ENCODE measurements around the gene YBX3.

Gene YBX3

GRCh38 chr12:10719482-10719881 is 3.6 kb downstream of the YBX3 start:
- no peaks in the 10 kb centered on the region for H3F3A ChIP-seq (ENCODE audit: control insufficient read depth, insufficient read depth)
- peaks cover 10% of the 10 kb centered on the region for H3K27me3 ChIP-seq (ENCODE audit: control insufficient read depth, low read length)
- no peaks in the 10 kb centered on the region for H3K4me1 ChIP-seq (ENCODE audit: control insufficient read depth, low read length)
- 0 out of 2 replicates have a peak, but pooled peaks cover 5% of the 10 kb centered on the region for H3K9me3 ChIP-seq (ENCODE audit: control insufficient read depth, insufficient read depth, low read length)
- no peaks in the 10 kb centered on the region for H3K79me2 ChIP-seq (ENCODE audit: control insufficient read depth, low read length)
- H3K4me2 ChIP-seq (ENCODE audit: low read length): no peak overlapping the region
- H3K36me3 ChIP-seq (ENCODE audit: control insufficient read depth, low read length): no peaks in the 10 kb centered on the region
- no peaks in the 10 kb centered on the region for H4K20me1 ChIP-seq (ENCODE audit: control insufficient read depth, insufficient read depth, low read depth, low read length)
- no peak overlapping the region for H3K4me3 ChIP-seq (ENCODE audit: low read length)
- no peaks in the 10 kb centered on the region for H3K9me2 ChIP-seq (replicated peaks; ENCODE audit: control insufficient read depth, low read length)
- TF ChIP-seq, protein P1, sequence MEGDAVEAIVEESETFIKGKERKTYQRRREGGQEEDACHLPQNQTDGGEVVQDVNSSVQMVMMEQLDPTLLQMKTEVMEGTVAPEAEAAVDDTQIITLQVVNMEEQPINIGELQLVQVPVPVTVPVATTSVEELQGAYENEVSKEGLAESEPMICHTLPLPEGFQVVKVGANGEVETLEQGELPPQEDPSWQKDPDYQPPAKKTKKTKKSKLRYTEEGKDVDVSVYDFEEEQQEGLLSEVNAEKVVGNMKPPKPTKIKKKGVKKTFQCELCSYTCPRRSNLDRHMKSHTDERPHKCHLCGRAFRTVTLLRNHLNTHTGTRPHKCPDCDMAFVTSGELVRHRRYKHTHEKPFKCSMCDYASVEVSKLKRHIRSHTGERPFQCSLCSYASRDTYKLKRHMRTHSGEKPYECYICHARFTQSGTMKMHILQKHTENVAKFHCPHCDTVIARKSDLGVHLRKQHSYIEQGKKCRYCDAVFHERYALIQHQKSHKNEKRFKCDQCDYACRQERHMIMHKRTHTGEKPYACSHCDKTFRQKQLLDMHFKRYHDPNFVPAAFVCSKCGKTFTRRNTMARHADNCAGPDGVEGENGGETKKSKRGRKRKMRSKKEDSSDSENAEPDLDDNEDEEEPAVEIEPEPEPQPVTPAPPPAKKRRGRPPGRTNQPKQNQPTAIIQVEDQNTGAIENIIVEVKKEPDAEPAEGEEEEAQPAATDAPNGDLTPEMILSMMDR (IDR thresholded peaks at IDR 0.05; ENCODE audit: low read depth, low read length, poor library complexity, severe bottlenecking): no peak
- TF ChIP-seq EZH2phosphoT487 (IDR thresholded peaks at IDR 0.05; ENCODE audit: borderline replicate concordance, low read length): no peak
- no peak overlapping the region for H3K27ac ChIP-seq (ENCODE audit: low read depth, low read length)

DNA sequence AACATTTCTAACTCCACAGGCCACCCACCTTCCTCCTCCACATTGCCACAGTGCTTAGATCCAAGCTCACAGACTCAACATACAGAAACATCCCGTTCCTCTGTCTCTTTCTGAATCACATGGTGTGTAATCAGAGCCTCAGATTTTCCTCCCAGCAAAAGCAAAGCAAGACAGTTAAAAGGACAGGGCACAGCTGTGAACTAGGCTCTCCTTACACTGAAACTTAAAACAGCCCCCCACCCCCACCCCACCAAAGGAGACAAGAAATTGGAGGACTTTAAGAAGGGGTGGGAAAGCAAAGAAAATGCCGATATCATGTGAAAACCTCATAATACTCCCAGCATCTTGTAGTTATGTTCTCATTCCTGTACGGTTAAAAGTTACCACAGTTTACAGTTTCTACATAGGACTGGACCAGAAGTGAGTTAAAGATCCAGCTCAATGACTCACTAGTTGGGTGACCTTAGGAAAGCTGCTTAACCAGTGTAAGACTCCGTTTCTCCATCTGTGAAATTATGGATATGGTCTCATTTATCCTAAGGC is 4.8 kb downstream of the YBX3 start:
- Histone ChIP-seq H3K27me3 (ENCODE audit: control insufficient read depth, low read length) (peaks cover 3% of the 10 kb centered on the region), H3K9me2 (replicated peaks; ENCODE audit: control insufficient read depth, low read length) (no peaks in the 10 kb centered on the region), H3K36me3 (ENCODE audit: control insufficient read depth, low read length) (no peaks in the 10 kb centered on the region), H4K20me1 (ENCODE audit: control insufficient read depth, insufficient read depth, low read depth, low read length) (no peaks in the 10 kb centered on the region), H3K4me2 (ENCODE audit: low read length) (no peak overlapping the region), H3K79me2 (ENCODE audit: control insufficient read depth, low read length) (no peaks in the 10 kb centered on the region), H3K27ac (ENCODE audit: low read depth, low read length) (no peak overlapping the region), H3K4me1 (ENCODE audit: control insufficient read depth, low read length) (no peaks in the 10 kb centered on the region), H3K9me3 (ENCODE audit: control insufficient read depth, insufficient read depth, low read length) (0 out of 2 replicates have a peak, but pooled peaks cover 5% of the 10 kb centered on the region), H3F3A (ENCODE audit: control insufficient read depth, insufficient read depth) (no peaks in the 10 kb centered on the region), H3K4me3 (ENCODE audit: low read length) (no peak overlapping the region)
- TF ChIP-seq, protein P1 (IDR thresholded peaks at IDR 0.05; ENCODE audit: low read depth, low read length, poor library complexity, severe bottlenecking): no peak
- no peak for TF ChIP-seq EZH2phosphoT487 (IDR thresholded peaks at IDR 0.05; ENCODE audit: borderline replicate concordance, low read length)

DNA sequence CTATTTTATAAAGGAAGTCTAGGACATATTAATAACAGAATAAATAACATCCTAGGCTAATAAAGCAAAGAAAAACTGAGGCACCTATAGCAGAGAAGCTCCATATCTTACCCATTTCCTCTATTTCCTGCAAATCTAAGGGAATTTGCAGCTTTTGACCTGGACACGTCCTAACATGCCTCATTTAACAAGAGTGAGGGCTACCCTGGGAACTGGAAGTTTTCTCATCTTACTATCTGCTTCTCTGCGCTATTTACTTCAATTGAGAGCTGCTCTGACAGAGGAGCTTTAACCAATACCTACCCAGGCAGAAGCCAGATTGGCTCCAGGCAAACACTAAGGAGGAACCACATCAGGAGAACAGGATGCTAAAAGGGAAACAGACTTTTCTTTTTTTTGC is 5.7 kb downstream of the YBX3 start:
- Histone ChIP-seq H4K20me1 (ENCODE audit: control insufficient read depth, insufficient read depth, low read depth, low read length) (no peaks in the 10 kb centered on the region), H3K4me3 (ENCODE audit: low read length) (no peak overlapping the region), H3K4me1 (ENCODE audit: control insufficient read depth, low read length) (no peaks in the 10 kb centered on the region), H3K9me3 (ENCODE audit: control insufficient read depth, insufficient read depth, low read length) (0 out of 2 replicates have a peak, but pooled peaks cover 3% of the 10 kb centered on the region), H3K4me2 (ENCODE audit: low read length) (no peak overlapping the region), H3K36me3 (ENCODE audit: control insufficient read depth, low read length) (no peaks in the 10 kb centered on the region), H3F3A (ENCODE audit: control insufficient read depth, insufficient read depth) (no peaks in the 10 kb centered on the region), H3K27ac (ENCODE audit: low read depth, low read length) (no peak overlapping the region), H3K79me2 (ENCODE audit: control insufficient read depth, low read length) (no peaks in the 10 kb centered on the region), H3K27me3 (ENCODE audit: control insufficient read depth, low read length) (peaks cover 3% of the 10 kb centered on the region; the same call in 1 of the 2 replicates), H3K9me2 (replicated peaks; ENCODE audit: control insufficient read depth, low read length) (no peaks in the 10 kb centered on the region)
- TF ChIP-seq EZH2phosphoT487 (IDR thresholded peaks at IDR 0.05; ENCODE audit: borderline replicate concordance, low read length): no peak
- TF ChIP-seq, protein P1 (IDR thresholded peaks at IDR 0.05; ENCODE audit: low read depth, low read length, poor library complexity, severe bottlenecking): no peak

Measured in DOHH2 (cell line).